ENCODE measurements around the gene CCDC182. TPM values are rescaled to one million over a fixed set of nuclear protein-coding genes. Genes with fewer than 3 reads are reported as not detected.

CCDC182 gene
- total and polyA plus RNA-seq, 9 of the 15 experiments (the other 6 are each of a cell fraction or from before 2014, with no cell fraction given) = not detected

DNA sequence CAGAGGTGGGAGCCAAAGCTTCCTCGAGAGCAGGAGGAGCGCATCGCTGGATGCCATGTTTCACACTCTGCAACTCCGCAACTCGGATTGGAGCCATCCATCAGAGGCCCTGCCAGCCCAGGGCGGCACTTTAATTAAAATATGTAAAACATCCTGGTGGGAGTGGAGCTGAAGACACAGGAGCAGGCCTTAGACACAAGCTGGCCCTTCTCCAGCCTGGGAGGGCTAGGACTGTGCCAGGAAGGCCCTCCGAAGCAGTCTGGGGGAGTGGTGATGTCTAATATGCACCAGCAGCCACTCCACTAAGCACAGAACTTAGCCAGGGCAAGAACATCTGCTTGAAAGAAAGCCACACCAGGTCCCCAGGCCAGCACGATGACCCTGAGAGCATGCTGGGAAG is 5.8 kb upstream of the CCDC182 start:
- 0% methylated on average over 7 of the region's 8 CpGs for WGBS (ENCODE audit: insufficient coverage, low coverage, missing lambda C conversion rate)
- BruUV-seq (replicated peaks) = no TSS peak
- in situ Hi-C loops (cut with MboI) = no loop called here
- TF ChIP-seq PRMT5 (CRISPR knock-in tag; IDR thresholded peaks at IDR 0.05) = no peak
- no peak for TF ChIP-seq ZNF76 (CRISPR knock-in tag; IDR thresholded peaks at IDR 0.05; ENCODE audit: borderline replicate concordance)
- TF ChIP-seq TFAM (CRISPR knock-in tag; conservative IDR thresholded peaks at IDR 0.05) = no peak
- TF ChIP-seq LEF1 (IDR thresholded peaks at IDR 0.05) = no peak
- no peak for TF ChIP-seq POLR2AphosphoS5 (IDR thresholded peaks at IDR 0.05; ENCODE audit: control insufficient read depth, insufficient read depth, low read depth, low read length)
- TF ChIP-seq, protein P1, sequence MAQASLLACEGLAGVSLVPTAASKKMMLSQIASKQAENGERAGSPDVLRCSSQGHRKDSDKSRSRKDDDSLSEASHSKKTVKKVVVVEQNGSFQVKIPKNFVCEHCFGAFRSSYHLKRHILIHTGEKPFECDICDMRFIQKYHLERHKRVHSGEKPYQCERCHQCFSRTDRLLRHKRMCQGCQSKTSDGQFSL (CRISPR knock-in tag; IDR thresholded peaks at IDR 0.05) = no peak
- TF ChIP-seq, protein P1 (tag; IDR thresholded peaks at IDR 0.05) = no peak
- TF ChIP-seq, protein P2, sequence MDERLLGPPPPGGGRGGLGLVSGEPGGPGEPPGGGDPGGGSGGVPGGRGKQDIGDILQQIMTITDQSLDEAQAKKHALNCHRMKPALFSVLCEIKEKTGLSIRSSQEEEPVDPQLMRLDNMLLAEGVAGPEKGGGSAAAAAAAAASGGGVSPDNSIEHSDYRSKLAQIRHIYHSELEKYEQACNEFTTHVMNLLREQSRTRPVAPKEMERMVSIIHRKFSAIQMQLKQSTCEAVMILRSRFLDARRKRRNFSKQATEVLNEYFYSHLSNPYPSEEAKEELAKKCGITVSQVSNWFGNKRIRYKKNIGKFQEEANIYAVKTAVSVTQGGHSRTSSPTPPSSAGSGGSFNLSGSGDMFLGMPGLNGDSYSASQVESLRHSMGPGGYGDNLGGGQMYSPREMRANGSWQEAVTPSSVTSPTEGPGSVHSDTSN (CRISPR knock-in tag; IDR thresholded peaks at IDR 0.05; ENCODE audit: low read depth) = no peak
- TF ChIP-seq, protein P2 (tag; conservative IDR thresholded peaks at IDR 0.05; ENCODE audit: low read depth) = no peak
- no peak for TF ChIP-seq ZNF311 (CRISPR knock-in tag; IDR thresholded peaks at IDR 0.05)
- TF ChIP-seq, protein P3, sequence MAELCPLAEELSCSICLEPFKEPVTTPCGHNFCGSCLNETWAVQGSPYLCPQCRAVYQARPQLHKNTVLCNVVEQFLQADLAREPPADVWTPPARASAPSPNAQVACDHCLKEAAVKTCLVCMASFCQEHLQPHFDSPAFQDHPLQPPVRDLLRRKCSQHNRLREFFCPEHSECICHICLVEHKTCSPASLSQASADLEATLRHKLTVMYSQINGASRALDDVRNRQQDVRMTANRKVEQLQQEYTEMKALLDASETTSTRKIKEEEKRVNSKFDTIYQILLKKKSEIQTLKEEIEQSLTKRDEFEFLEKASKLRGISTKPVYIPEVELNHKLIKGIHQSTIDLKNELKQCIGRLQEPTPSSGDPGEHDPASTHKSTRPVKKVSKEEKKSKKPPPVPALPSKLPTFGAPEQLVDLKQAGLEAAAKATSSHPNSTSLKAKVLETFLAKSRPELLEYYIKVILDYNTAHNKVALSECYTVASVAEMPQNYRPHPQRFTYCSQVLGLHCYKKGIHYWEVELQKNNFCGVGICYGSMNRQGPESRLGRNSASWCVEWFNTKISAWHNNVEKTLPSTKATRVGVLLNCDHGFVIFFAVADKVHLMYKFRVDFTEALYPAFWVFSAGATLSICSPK (IDR thresholded peaks at IDR 0.05; ENCODE audit: borderline replicate concordance) = no peak
- TF ChIP-seq, protein P4, sequence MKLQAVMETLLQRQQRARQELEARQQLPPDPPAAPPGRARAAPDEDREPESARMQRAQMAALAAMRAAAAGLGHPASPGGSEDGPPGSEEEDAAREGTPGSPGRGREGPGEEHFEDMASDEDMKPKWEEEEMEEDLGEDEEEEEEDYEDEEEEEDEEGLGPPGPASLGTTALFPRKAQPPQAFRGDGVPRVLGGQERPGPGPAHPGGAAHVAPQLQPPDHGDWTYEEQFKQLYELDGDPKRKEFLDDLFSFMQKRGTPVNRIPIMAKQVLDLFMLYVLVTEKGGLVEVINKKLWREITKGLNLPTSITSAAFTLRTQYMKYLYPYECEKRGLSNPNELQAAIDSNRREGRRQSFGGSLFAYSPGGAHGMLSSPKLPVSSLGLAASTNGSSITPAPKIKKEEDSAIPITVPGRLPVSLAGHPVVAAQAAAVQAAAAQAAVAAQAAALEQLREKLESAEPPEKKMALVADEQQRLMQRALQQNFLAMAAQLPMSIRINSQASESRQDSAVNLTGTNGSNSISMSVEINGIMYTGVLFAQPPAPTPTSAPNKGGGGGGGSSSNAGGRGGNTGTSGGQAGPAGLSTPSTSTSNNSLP (IDR thresholded peaks at IDR 0.05; ENCODE audit: borderline replicate concordance, low read depth, low read length) = no peak
- no peak for TF ChIP-seq NFIX (CRISPR knock-in tag; IDR thresholded peaks at IDR 0.05; ENCODE audit: low read depth)

More for the DNA sequence above, 5.8 kb upstream of the CCDC182 start:
- no peaks in the 10 kb centered on the region for H3K9me3 ChIP-seq (replicated peaks; ENCODE audit: control insufficient read depth, insufficient read depth, low read depth, low read length)
- no peaks in the 10 kb centered on the region for H3K9me1 ChIP-seq (ENCODE audit: control insufficient read depth, insufficient read depth, low read length)
- no peaks in the 10 kb centered on the region for H3K36me3 ChIP-seq (ENCODE audit: control insufficient read depth, insufficient read depth, low read length)
- H2AFZ ChIP-seq (ENCODE audit: low read depth, low read length) = no peak overlapping the region
- FAIRE-seq (no peak), ATAC-seq (no peak), DNase-seq (ENCODE audit: extremely low read depth in 1 of 4, low spot score in 3 of 4) (no peak)
- peaks cover 5% of the 10 kb centered on the region; the same call in 1 of the 2 replicates for H4K20me1 ChIP-seq (replicated peaks; ENCODE audit: control insufficient read depth, insufficient read depth, low read length)
- no peaks in the 10 kb centered on the region for H3K4me1 ChIP-seq (replicated peaks in 1 of 2; ENCODE audit: control insufficient read depth in 2 of 2, insufficient read depth in 2 of 2, low read length in 2 of 2)
- H3K27ac ChIP-seq (ENCODE audit: extremely low read depth, low read depth, low read length) = no peak overlapping the region
- H3K79me2 ChIP-seq (ENCODE audit: control insufficient read depth, insufficient read depth, low read length) = no peaks in the 10 kb centered on the region
- H3K4me3 ChIP-seq = no peak overlapping the region
- H3K27me3 ChIP-seq (ENCODE audit: control insufficient read depth in 2 of 2, insufficient read depth in 2 of 2, low read length in 2 of 2) = peaks cover 23 to 39% of the 10 kb centered on the region in 2 experiments; a peak in 4 of 5 replicates
- ChIA-PET POLR2A (interaction anchor here (0.7 to 1.3 kb wide), 3 partner anchors 11 to 774 kb away, joined by 3 to 4 read pairs (median 3); no protein-coding TSS in a partner anchor), CTCF (ENCODE audit: low intra/inter-chr PET ratio) (interaction anchor here (0.6 kb wide), 1 partner anchor 24 kb away, joined by 3 read pairs; no protein-coding TSS in a partner anchor)
- no peak overlapping the region for H3K4me2 ChIP-seq (ENCODE audit: insufficient read depth, low read length)
- intact Hi-C loops (cut with micrococcal nuclease) = no loop called here
- H3K9ac ChIP-seq (ENCODE audit: insufficient read depth in 1 of 2, low read depth in 2 of 2, low read length in 2 of 2) = no peak overlapping the region
